GM18867 (cell line): ENCODE results near the gene C12orf56.
"Not testable (repeated sequence)": the region's sequence is repeated elsewhere in the genome, so short reads cannot be mapped to it uniquely, and the experiment has no call there.

Source experiments
- ATAC-seq: cut with Tn5 transposase; IDR thresholded peaks from one replicate; pipeline ENCODE4 v1.9.1; 2021; ENCODE audit warnings: mild to moderate bottlenecking, moderate library complexity; ENCODE audit not compliant: unreplicated experiment

C12orf56 gene

DNA sequence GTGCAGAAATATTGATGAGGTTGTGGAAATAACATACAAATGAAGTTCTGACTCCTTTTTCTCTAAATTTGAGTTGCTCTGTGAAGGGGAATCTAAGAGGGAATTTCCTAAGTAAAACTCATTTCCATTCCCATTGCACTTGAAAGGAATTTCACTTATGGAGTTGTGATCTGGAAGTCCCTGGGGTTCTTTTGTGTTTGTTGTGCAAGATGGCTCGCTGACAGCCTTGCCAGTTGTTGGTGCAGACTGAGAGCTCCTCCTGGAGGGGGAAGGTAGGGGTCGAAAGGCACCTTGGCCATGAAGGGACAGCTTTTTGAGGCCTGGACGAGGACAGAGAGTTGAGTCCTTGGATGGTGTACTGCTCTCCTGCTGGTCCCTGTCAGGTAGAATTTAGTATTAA lies 72.0 kb downstream of the C12orf56 start:
- no peak for ATAC-seq

DNA sequence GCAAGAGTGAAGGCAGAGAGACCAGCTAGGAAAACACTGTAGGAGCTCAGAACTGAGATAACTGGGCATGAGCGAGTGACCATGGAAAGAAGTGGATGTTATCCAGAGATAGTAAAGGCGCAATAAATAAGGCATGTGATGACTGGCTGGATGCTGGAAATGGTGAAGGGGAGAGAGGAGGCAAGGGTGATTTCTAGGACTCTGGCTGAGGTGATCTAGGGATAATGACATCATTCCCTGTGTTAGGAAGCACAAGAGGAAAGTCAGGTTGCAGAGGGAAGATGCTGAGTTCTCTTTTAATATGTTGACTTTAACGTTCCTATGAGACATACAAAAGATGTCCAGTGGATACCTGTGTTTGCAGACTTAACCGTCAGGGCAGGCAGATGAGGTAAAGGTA lies 78.7 kb downstream of the C12orf56 start:
- no peak for ATAC-seq

DNA sequence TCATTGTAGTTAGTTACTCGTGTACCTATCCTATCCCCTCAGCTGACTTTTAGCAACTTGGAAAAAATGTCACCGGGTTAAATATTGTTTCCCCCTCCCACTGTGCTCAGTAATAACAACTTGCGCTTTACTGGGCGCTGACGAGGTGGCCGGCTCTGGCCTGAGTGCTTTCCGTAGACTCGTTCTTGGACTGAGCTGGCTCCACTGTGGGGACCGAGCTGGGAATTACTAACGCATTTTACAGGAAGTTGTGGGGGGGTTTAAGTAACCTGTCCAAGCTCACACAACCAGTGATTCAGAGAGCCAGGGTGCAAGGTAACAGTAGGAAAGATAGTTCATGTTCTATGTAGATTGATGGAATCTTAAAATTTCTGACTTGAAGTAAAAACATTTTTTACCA lies 86.0 kb downstream of the C12orf56 start:
- ATAC-seq = no peak

DNA sequence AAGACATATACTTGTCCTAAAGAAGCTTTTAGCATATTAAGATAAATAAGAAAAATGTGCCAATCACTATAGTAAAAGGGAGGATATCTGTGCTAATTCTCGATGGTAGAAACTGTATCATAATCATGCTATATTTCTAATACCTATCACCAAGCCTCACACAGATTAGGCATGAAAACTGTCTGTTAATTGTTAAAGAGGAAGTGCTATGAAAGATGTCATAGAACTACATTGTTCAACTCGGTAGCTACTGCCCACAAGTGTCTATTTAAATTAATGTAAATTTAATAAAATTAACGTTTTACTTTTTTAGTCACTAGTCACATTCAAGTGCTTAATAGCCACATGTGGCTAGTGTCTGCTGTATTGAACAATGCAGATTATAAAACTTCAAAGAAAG lies 90.9 kb downstream of the C12orf56 start:
- ATAC-seq = no peak

DNA sequence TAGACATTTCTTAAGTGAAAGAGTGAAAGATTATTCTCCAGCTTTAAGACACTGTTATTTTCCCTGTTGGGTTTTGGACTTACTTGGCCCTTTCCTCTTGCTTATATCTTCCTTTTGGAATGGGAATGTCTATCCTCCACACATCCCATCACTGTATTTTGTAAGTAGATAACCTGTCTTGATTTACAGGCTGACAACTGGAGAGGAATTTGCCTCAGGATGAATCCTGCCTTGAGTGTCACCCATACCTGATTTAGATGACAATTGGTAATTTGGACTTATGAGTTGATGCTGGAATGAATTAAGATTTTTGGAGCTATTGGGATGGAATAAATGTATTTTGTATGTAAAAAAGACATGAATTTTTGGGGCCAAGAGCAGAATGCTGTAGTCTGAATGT lies 94.3 kb downstream of the C12orf56 start:
- no peak for ATAC-seq

DNA sequence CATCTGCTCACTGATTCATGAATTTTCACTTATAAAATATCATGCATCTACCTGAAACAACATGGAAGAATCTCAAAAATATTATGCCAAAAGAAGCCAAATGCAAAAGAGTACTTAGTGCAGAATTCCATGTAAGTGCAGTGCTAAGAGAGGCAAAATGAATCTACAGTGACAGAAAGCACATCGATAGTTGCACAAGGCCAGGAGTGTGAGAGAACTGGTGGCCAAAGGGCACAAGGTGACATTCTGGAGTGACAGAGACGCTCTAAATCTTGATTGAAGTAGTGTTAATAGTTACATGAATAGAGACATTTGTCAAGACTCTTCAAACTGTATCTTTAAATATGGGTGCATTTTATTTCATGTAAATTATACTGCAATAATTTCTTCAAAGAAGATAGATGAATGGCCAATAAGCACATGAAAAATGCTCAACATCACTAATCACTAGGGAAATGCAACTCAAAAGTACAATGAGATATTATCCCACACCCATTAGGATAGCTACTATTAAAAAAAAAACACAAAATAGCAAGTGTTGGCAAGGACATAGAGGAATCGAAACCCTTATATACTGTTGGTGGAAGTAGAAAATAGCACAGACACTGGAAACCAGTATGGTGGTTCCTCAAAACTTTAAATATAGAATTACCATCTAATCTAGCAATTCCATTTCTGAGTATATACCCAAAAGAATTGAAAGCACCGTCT lies 96.7 kb downstream of the C12orf56 start:
- no peak for ATAC-seq

DNA sequence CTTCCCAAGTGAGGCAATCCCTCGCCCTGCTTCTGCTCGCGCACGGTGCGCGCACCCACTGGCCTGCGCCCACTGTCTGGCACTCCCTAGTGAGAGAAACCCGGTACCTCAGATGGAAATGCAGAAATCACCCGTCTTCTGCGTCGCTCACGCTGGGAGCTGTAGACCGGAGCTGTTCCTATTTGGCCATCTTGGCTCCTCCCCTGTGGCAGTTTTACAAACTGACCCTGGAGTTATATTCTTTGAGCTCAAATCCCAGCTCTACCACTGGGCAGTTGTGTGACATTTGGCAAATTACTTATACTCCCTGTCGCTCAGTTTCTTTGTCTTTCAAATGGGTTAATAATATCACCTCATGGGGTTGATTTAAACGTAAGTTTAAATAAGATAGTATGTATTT lies 97.4 kb downstream of the C12orf56 start:
- ATAC-seq = not testable (repeated sequence)

DNA sequence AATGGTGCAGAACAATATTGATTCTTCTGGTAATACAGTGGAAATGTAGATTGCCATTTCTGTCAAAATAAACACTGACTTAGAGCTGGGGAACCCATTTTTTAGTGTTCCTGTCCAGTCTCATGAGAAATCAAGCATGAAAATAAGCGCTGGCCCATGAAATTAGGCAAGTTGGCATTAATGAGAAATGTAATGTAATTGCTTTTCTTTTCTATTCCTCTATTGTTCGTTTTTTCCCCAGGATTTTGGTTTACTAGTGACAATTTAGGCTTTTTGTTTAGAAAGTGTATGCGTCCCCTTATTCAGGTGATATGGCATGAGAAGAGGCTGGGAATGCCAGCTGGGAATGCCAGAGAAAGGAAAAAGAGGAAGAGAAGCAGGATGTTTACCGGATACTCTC lies 104.0 kb downstream of the C12orf56 start:
- no peak for ATAC-seq

DNA sequence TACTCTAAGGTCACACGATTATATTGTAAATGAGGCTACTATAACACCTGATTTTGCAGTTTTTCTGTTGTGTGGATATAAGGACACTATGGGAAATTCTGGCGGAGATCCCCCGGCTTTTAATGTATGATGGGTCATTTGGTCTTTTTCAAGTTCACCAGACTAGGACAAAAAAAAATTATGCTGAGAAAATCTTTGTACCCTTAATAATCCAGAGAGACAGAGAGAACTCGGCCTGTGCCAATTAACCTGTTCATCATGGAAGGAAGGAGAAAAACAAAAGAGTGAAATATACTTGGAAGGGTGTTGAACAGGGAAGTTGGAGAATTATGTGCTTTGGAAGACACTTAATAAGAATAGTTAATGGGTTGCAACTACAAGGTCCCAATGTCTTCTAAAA lies 106.3 kb downstream of the C12orf56 start:
- no peak for ATAC-seq

DNA sequence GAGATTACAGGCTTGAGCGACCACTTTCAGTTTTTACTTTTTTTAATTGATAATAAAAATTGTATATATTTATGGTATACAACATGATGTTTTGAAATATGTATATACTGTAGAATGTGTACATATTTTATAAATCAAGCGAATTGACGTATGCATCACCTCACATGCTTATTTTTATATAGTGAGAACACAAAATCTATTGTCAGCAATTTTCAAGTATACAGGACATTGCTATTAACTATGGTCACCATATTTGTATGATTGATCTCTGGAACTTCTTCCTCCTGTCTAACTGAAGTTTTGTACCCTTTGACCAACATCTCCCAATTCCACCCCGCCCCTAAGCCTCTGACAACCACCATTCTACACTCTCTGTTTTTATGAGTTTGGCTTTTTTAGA lies 112.1 kb downstream of the C12orf56 start:
- ATAC-seq = no peak

DNA sequence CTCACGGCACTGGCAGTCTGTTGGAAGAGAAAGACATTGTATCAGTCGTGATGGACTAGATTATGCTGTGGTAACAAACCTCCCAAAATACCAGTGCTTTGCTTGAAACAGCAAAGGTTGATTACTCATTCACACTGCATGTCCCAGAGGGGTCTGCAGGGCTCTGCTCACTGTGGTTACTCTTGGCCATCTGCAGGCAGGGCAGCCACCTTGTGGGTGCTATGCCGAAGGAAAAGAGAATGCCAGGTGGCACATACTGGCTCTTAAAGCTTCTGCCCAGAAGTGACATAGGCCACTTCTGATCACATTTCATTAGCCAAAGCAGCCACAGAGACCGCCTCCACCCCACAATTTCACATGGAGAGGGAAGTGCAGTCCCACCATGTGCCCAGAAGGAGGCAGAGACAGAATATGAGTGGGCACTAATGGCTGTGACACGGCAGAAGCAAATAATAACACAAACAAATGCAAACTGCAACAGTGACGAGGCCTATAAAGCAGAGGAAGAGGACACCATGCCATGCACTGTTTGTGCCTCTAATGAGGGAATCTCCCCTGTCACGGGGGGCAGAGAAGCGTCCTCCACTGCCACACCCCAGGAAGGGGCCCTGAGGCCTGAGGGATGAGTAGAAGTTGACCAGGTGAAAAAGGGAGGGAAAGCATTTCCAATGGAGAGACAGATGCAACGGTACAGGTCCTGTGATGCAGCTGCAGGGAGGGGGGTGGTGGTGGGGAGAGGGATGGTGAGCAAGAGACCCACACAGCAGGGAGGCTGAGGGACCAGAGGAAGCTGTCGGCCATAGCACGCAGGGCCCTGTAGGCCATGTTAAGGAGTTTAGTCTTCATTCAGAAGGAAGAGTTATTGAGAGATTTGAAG lies 116.8 kb downstream of the C12orf56 start:
- peak; percentile 94 for ATAC-seq

DNA sequence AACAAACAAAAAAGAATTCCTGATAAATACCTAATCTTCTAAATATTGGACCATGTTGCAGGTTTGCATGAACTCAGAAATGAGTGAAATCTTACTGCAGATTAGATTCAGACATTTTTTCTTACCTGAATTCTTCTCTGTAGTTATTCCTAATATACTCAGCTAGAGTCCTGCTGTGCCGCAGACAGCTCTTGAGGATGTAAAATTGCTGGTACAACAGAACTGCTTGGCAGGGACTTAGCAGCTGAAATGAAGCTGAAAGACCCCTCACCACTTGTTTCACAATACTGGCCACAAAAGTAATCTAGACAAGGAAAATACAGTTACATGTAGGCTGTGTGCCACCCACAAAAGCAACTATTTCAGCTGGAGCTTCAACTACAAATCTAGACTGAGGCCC lies 120.1 kb downstream of the C12orf56 start:
- ATAC-seq = no peak

DNA sequence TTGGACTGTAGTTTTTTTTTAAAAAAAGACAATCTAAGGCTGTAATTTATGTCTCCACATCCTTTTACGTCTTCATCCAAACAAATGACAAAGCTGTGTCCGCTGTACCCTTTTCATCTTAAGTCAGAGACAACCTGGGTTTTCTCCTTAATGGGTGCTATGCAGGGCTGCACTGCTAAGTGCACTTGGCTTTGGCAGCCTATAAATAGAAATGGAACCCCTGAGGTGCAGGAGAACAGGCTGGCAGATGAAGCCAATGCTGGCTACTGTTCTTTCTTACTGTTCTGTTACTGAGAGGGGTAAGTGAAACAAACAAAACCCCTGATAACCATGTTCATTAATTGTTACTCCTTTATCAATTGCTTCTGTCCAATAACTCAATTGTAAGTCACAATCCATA lies 121.4 kb downstream of the C12orf56 start:
- ATAC-seq = no peak

DNA sequence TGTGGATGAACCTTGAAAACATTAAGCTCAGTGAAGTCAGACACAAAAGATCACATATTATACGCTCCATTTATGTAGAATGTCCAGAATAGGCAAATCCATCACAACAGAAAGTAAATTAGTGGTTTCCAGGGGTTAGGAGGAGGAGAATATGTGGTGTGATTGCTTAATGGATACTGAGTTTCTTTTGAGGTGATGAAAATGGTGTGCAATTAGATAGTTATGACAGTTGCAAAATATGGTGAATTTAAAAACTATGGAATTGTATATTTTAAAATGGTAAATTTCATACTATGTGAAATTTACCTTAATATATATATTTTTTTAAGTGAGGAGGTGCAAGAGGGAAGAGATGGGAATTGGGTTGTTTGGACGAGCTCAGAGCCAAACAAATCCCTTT lies 122.1 kb downstream of the C12orf56 start:
- ATAC-seq = no peak

DNA sequence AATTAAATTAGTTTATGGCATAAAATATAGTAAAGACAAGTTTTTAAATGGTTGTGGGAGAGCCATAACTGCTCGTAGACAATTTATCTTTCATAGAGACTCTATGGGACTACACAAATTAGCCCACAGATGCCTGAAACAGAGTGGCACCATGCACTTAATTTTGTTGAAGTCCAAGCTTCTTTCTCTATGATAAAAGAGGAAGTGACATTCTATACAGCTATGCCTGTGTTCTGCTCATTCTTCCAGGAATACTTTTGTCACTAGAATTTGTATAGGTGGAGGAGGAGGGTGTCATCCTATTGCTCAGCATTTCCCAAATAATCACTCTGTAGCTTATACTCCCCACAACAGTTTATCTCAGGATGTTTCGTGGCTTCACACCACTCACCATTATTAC lies 124.7 kb downstream of the C12orf56 start:
- ATAC-seq = peak; percentile 55

DNA sequence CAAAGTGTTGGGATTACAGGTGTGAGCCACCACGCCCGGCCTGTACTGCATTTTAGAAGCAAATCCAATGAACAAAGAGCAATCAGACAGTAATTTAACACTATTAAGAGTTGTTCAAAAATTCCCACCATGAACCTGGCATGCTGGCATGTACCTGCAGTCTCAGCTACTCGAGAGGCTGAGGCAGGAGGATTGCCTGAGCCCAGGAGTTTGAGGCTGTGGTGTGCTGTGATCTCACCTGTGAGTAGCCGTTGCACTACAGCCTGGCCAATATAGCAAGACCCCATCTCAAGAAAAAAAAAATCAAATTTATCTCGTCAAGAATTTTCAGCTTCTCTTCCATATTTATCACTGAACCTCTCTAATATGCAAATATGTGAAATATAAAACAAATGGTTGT lies 128.7 kb downstream of the C12orf56 start:
- no peak for ATAC-seq

DNA sequence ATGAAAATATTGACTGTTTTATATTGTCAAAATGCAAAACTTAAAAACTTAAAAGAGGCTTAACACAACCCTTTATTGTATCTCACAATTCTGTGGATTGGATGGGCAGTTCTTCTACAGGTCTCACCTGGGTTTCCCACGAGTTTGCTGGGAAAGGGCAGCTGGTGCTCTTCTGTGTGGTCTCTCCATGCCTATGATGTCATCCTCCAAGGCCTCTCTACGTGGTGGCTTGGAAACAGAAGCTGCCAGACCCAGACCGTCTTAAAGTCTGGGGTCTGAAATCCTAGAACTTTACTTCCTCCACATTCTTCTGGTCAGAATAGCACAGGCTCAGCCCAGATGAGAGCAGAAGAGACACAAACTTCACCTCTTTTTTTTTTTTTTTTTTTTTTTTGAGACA lies 132.0 kb downstream of the C12orf56 start:
- ATAC-seq = no peak

DNA sequence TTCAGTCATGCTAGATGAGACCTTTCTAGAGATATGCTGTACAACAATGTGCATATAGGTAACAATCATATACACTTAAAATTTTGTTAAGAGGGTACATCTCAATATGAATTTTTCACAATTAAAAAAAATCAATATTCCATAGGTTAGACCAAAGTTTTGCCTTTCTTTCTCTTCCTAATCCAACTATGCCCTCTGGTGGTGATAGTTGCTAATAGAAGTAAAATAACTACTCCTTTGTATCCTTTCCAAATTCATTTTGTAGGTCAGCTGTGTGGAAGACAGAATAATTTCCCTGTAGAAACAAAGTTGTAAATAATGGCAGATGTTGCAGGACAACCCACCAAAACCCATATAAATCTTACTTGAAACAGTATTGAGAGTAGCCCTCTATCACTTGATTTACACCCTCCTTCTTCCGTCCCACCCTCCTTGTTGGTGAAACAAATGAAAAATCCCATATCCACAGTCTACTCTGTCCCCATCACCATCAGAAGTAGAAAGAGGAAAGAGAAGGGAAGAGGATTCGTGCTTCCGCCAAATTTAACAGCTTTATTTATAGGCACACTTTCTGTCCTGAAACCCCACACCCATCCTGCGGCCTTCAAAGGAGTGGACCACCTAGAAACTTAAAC lies 134.3 kb downstream of the C12orf56 start:
- no peak for ATAC-seq

DNA sequence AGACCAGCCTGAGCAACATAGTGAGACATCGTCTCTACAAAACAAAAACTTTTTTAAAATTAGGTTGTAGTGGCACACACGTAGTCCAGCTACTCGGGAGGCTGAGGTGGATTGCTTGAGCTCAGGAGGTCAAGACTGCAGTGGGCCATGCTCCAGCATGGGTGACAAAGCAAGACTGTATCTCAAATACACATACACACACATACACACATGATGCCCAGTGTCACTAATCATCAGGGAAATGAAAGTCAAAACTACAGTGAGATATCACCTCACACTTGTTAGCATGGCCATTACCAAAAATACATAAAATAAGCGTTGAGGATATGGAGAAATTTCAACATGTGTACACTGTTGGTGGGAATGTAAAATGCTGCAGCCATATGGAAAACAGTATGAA lies 135.3 kb downstream of the C12orf56 start:
- ATAC-seq = no peak

DNA sequence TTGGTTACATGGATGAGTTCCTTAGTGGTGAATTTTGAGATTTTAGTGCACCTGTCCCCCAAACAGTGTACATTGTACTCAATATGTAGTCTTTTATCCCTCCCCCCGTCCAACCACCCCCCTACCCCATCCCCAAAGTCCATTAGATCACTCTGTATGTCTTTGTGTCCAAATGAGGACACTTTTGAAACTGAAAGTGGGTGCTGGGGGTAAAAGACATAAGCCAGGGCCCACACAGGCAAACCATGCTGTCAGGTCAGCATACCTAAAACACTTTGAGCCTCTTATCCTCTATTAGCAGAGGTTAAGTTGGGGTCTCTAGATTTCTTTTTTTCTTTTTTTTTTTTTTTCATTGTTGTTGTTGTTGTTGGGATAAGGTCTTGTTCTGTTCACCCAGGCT lies 137.2 kb downstream of the C12orf56 start:
- no peak for ATAC-seq

DNA sequence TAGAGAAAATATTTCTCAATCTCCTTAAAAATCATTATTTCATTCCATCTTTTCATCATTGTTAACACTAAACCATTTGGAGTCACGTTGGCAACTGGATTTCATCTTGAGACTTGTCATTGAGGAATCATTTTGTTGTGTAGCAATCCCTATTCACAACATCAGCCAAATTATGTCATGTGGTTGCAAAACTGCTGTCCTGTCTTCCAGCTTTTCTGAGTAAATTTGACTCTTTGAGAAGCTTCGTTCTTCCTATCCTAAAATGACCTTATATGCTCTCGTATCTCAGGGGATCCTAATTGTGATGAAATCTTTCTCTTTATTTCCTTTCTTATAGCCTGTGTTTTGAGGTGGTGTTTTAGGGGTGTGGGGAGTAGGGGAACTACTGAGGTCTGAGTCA lies 137.9 kb downstream of the C12orf56 start:
- no peak for ATAC-seq

DNA sequence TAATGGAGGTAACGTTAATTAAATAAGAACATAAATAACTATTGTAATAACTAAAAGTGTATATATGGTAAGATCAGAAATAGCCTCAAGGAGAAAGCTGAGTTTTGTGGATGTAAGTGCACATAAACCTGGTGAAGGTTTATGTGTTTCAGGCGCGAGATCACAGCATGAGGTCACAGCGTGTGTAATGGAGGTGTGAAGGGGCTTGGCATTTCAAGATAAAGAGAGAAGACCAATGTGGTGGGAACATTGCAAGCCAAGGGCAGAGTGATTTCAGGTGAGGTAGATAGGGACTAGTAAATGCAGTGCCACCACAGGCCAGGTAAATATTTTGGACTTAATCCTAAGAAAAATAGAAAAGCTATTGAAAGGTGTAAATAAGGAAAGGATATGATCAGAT lies 146.7 kb downstream of the C12orf56 start:
- ATAC-seq = no peak
